HUDEP-2 (cell line): Measurements from ENCODE around the gene CTDSPL.
A peak's percentile ranks its signal among the peaks of the same experiment; 100 is the strongest.
"Not testable (repeated sequence)": the region's sequence is repeated elsewhere in the genome, so short reads cannot be mapped to it uniquely, and the experiment has no call there.

Experiments
- DNase-seq, 76 experiments: peaks; one replicate each; lab custom pipeline; 2025; ENCODE audit not compliant: unreplicated experiment in 76 of 76; lab: John Stamatoyannopoulos, UW

CTDSPL gene, protein sequence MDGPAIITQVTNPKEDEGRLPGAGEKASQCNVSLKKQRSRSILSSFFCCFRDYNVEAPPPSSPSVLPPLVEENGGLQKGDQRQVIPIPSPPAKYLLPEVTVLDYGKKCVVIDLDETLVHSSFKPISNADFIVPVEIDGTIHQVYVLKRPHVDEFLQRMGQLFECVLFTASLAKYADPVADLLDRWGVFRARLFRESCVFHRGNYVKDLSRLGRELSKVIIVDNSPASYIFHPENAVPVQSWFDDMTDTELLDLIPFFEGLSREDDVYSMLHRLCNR

DNA sequence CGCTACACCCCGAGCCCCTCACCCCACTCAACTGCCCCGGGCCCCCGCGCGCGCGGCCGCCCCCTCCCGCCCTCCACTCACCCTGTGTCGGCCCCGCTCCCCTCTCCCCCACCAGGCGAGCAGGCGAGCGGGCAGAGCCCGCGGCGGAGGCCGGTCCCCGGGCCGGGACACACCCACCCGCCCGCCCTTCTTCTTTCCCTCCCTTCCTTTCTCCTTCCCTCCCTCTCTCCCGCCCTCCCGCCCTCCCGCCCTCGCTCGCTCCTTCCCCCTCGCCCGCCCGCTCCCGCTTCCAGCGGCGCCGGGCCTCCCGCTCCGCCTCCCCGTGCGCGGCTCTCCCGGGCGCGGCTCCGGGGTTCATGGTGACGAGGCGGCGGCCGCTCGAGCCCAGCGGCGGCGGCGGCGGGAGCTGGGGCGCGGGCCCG, at the start of gene CTDSPL:
Gene CTDSPL (plus strand): TSS at position 261 of the 422 bp plus-strand sequence. CDS start 320 bp downstream, outside the sequence.
- DNase-seq: peak in 3 of 76 experiments; percentile 1 to 7 (median 6)

DNA sequence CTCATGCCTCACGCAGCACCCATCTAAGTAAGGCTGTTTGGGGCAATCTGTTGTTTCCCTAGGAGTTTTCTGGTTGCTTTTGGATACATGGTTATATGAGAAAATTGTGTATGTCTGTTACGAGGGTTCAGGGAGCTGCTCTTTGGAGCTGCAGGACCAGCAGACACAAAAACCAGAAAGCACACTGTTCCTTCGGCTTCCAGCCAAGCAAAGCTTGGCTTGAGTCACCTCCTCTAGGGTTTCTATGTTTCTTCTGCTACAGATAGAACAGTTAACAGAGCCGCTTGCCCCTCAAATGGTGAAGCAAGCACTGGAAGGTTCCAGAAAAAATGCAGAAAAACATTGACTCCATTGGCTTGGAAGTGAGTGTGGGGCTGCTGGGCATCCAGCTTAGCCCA, 49.2 kb upstream of the CTDSPL start:
- DNase-seq: no peak

DNA sequence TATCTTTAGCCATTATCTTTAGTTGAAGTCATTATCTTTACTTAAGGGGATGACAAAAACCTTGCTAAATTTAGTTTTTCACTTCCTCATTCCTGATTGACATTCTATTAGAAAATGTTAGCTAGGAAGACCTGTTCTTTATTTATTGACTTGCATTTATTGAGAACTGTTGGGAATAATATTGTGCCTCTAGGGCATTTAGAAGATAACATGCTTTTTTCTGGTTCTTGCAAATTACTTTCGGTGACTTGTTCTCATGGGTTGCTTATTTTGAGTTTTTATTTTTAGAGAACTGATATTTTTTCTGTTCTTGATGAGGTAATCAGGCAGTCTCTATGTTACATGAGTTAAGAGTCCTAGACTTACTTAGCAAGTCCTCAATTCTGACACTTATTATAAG, 48.3 kb upstream of the CTDSPL start:
- DNase-seq: no peak

DNA sequence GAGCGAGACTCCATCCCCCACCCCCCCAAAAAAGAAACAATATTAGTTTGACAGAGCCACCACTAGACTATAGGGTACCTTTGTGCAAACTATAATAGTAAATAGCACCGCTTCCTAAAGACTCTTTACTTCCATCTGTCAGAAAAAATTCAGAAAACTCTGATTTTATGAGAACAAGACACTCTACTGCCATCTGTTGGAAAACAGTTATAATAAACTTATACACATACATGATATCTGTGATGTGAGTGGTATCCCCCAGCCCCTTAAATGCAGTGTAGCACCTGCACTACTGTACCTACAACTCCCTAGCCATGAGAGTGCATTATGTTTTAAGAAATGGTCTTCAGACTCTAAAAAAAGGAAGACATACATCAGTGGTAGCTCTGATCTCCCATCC, 47.1 kb upstream of the CTDSPL start:
- DNase-seq: peak in 1 of 76 experiments; percentile 5

DNA sequence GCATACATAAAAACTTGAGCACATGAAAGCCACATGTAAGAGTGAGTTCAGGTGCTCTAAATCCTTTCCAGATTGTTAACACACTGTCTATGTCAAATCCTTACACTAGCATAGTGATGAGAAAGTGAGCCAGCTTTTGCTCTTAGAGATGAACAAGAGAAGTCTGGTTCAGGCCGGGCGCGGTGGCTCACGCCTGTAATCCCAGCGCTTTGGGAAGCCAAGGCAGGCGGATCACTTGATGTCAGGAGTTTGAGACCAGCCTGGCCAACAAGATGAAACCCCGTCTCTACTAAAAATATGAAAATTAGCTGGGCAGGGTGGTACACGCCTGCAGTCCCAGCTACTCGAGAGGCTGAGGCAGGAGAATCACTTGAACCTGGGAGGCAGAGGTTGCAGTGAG, 46.5 kb upstream of the CTDSPL start:
- DNase-seq: not testable (repeated sequence)

DNA sequence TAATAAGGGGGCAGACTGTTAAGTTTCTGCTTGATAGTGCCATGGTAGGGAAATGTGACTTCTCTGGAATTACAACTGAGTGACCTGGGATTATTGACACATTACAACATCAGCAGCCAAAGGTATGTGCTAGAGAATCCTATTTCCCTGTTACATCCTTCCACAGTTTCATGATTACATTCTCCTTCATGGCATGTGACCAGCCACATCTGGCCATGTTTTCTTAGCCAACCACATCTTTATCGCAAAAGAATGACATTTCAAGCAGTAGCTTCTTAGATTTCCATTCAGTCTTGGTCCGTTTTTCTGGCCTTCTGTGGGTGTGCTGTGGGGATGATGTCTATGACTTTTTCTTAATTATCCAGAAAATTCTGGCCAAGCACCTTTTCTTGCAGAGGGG, 45.4 kb upstream of the CTDSPL start:
- DNase-seq: no peak

DNA sequence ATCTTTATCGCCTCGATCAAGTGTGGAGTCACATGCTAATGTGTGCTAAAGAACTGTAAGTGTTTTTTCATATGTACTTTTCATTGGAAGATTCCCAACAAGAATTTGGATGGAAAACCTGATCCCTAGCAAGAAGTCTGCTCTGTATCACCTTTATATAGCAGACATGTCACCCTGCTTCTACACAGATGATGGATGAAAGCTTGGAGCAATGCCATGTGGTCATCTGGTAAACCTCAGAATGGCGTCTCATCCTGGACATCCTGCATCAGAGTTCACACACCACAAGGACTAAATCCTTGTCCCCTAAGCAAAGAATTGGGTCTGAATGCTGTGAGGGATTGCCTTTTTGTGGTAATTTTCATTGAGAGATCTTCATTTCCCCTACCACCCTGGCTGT, 42.1 kb upstream of the CTDSPL start:
- no peak for DNase-seq

DNA sequence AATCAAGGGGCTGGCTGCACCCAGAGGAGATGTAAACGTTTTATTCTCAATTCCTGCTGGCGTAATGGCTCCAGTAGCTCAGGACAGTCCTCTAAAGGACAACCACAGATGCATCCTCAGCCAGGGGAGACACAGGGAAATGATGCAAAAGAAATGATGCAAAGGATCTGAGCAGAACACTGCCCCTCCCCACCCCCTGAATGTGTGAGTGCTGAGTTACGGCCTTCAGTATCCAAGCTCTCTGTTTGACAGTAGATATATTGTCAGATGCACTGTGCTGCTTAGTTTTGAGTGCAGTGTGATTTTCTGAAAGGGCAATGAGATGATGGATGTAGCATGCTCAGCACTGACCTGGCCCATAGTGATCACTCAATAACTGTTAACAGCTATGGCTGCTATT, 41.4 kb upstream of the CTDSPL start:
- DNase-seq: no peak

DNA sequence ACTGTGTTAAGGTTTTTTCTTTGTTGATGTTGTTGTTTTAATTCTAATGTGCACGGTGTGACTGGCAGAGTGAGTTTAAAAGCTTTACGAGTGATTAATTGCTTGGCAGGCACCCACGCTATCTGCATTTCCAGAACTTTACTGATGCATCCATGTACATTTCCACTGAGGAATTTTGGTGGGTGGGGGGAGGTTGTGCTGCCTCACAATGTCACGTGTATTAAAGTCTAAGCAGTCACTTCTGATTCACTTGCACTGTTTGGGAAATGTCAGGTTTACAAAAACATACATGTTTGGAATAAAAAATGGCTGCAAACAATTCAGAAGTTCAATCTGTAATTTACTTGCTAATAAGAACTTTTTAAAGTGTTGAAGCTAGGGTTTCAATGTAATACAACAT, 38.5 kb upstream of the CTDSPL start:
- no peak for DNase-seq

DNA sequence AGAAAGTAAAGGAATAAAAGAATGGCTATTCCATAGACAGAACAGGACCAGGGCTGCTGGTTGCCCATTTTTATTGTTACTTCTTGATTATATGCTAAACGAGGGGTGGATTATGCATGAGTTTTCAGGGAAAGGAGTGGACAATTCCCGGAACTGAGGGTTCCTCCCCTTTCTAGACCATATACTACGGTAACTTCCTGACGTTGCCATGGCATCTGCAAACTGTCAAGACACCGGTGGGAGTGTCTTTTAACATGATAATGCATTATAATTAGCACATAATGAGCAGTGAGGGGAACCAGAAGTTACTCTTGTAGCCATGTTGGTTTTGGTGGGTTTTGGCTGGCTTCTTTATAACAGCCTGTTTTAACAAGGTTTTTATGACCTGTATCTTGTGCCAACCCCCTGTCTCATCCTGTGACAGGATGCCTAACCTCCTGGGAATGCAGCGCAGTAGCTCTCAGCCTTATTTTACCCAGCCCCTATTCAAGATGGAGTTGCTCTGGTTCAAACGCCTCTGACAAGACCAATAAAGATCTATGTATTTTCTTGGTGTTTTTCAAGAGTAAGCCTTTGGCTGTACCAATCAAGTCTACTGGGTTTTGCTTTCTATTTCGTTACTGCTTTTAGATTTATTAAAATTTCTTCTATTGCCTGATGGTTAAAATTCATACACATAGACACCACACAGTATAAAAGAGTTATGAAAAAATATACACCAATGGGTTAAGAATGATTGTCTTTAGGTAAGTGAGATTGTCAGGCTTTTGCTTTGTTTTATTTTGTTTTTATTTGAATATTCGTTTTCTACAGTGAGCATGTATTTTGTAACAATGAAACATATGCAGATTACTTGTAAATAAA, 37.4 kb upstream of the CTDSPL start:
- DNase-seq: no peak

DNA sequence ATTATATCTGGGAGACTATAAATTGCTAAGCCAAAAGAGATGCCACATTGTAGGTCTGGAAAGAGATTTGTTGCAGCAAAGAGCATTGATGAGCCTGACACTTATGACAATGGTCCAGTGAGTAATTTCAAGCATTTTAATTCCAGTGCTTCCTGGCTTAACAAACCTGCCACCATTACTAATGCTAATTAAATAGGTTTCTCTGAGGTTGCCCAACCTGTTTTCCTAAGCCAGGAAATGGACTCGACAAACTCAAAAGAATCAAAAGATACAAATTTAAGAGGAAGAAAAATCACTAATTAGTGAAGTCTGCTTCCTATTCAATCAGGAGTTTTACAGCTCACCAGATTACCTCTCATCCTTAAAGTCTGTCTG, 36.7 kb upstream of the CTDSPL start:
- DNase-seq: no peak

DNA sequence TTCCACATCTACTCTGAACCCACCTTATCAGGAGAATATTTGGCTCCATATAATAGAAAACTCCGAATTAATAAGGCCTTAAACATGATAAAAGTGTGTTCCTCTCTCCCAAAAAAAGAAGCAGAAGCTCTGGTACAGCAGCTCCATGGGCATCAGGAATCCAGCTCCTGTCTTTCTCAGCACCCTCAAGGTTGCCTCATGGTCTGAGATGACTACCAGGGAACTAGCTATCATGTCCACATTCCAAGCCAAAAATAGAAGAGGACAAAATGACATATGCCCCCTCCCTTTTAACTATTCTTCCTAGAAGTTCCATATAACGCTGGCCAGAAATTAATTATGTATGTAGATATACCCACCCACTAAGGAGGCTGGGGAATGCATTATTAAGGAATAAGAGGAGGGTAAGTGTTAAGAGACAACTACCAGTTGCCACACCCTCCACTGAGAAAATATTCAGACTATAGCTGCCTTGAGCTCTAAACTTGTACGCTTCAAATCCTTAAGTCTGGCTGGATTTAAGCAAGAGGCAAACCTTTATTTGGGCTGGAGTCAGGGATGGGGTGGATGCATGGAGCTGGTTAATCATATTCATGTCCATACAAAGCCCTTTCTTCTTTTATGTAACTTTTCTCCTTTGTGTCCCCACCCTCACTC, 35.8 kb upstream of the CTDSPL start:
- no peak for DNase-seq

DNA sequence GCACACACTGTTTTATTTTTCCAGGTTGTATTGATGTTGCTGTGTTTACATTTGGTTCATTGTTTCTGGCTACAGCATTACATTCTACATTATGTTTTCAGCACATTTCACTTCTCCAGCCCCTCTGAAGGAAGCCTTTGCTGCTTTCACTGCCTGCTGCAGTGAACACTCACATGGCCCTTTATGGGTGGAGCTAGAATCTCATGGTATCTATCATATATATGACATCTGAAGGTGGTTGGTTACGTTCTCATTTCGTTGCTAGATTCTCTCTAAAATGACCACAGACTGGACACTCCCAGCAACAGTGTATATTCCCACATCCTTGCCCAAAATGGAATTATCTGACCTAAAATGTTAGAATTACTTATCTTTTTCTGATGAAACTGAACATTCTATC, 35.2 kb upstream of the CTDSPL start:
- DNase-seq: no peak

DNA sequence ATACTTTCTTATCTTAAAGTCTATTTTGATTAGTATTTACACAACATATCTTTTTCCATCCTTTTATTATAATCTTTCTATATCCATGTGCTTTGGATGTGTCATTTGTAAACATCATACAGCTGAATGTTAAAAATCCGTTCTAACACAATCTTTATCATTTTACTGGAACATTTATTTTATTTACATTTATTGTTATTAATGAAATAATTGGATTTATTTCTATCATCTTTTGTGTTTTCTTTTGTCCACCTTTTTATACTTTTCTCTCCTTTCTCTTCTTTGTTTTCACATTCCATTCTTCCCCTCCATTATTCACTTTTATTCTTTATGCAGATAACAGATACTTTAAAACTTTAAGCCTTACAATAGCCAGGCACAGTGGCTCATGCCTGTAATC, 34.7 kb upstream of the CTDSPL start:
- DNase-seq: no peak

DNA sequence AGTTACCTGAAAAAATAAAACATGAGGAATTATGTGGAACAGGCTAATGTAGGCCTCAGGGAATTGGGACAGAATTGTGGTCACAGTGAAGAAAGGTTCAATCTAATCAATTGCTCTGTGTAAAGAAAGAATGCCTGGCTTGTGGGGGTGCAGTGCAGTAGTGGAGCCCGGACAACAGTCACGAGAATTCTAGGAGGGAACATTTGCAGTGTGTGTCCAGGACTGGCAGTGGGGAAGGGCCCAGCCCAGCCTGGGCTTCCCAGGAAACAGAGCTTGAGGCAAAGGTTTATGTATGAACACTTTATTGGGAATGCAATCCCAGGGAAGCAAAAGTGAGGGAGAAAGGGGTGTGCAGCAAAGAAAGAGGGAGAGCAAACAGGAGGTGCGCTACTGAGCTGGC, 29.2 kb upstream of the CTDSPL start:
- DNase-seq: no peak

DNA sequence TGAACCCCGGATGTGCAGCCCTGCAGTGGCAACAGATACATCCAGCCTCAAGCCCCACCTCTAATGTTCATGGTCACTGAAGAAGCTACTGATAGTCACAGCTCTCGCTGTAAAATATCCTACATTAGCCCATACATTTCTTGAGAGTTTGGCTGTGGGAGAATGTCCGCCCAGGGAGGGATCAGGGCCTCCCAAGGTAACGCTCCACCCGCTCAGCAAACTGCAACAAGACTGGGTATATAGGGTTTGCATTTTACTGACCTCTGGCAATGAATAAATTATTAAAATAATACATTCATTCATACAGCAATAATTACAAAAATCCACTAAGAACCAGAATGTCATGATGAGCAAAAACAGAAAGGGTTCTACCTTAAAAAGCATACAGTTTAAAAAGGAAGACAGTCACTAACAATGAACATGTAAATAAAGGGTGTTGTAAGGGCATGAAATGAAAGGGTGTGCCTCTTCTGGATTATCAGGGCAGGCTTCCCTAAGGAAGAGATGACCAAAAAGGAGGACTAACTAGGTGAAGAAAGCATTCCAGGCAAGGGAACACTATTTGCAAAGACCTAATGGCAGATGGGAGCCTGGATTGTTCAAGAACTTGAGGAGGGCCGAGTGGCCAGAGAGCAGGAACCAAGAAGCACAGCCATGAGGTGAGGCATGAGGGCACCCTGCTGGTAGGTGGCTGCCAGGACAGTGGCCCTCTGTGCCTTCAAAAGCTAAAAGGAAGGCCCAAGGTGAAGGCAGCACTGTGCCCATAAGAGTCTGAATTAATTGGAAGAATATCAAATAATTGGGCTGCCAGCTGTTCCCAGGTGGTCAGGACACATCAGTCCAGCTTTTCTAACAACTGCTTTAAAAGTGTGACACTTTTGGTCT, 28.1 kb upstream of the CTDSPL start:
- peak in 2 of 76 experiments; percentile 2 to 12 for DNase-seq

DNA sequence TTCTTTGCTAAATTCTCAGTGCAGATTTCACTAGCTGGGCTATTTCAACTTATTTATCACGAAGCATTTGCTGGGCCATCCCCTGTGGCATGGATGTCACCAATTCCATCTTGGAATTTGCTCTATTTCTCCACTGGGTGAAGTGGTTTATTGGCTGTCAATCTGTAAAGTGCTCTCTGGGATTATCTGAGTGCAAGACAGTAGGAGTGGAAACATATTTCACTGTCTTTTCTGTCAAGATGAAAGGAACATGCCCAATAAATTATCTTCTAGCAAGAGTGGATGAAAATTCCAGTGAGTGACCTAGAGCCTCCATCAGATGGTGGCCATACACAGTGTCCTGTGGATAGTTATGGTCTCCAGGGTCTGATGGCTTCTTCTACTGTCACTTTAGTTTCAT, 25.1 kb upstream of the CTDSPL start:
- DNase-seq: no peak

DNA sequence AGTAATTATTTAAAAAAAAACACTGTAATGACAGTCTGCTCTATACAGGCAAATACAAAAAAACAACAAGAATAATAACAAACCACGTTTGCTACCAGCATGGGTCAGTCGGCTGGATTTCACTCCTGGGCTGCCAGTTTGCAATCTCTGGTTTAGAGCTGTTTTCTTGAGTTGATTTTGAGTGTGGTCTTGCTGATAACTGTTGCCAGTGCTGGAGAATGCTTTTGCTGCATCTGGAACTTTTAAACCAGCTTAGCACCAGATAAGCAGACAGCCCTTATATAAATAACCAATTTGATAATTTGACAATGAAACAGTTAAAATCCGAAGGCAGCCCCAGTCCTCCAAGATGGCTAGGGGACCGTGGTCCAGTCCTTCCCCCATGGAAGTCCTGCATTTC, 14.0 kb upstream of the CTDSPL start:
- DNase-seq: no peak

DNA sequence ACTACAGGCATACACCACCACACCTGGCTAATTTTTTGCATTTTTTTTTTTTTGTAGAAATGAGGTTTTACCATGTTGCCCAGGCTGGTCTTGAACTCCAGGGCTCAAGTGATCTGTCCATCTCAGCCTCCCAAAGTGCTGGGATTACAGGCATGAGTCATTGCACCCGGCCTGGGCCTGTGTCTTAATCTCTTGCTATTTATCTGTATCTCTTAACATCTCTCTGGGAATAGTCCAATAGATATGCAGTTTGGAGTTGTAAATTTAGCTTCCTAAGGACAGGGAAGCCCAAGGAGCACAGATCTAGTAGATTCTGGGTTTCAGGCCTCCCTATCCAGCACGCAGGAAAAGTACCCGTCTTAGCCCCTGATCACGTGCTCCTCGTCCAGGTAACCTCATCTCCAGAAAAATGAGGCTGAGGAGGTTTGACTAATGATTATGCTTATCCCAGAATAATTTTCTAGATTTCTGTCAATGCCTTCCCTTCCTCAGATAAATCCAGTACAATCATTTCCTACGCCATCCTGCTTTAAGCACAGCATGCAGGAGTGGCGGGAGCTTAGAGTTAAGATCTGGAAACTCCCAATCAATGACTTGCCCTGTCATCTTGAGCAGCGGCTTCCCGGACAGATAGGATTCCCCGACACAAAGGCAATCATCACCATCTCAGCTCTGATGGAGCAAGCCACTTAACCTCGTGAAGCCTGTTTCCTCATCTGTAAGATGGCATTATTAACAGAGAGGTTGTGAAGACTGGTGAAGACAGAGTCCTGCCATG, 12.3 kb upstream of the CTDSPL start:
- DNase-seq: no peak

DNA sequence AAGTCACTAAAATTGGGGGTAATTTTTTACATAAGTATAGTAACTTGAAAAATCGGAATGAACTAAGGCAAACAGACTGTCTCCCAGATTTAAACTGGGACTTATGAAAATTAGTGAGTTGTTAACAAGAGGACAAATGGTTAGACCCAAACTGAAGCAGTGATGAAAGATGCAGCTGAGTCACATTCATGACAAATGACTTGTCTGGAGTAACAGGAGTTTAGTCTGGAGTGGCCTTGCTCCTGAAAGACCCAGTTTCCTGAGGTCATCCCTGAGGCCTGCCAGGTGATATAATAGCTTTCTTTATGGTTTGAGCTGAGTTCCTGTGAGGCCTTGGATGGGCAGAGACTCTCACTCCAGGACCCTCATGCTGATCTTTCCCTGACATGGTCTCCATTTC, 9.6 kb upstream of the CTDSPL start:
- DNase-seq: no peak
